Right atrium auricular region (tissue), 2 donors: ENCODE results near the gene CGB3. TPM values are rescaled to one million over a fixed set of nuclear protein-coding genes. Genes with fewer than 3 reads are reported as not detected.
"Not testable (repeated sequence)": the region's sequence is repeated elsewhere in the genome, so short reads cannot be mapped to it uniquely, and the experiment has no call there.

ENCODE experiments used
- DNase-seq: peaks from one replicate; pipeline ENCODE4 v3.0.0-alpha.2; 2019; ENCODE audit warnings: low spot score
- H3K27ac ChIP-seq, 2 donors: fragments of 200-600 bp; sonication (generic); 1 replicate in 1 of 2; 2 replicates in 1 of 2; pipeline ENCODE4 v1.5.1; 2016 to 2019
- H3K27me3 ChIP-seq, 2 donors: fragments of 200-600 bp; sonication (generic); one replicate each; pipeline versions ENCODE4 v1.5.1 to v1.6.0; 2017 to 2019
- H3K36me3 ChIP-seq: fragments of 200-600 bp; sonication (generic); one replicate; pipeline ENCODE4 v1.5.1; 2016
- H3K4me1 ChIP-seq, 2 donors: fragments of 200-600 bp; sonication (generic); one replicate each; pipeline versions ENCODE4 v1.5.1 to v1.6.0; 2017 to 2019
- H3K4me3 ChIP-seq, 2 donors: fragments of 200-600 bp; sonication (generic); 1 replicate in 1 of 2; 2 replicates in 1 of 2; pipeline ENCODE4 v1.5.1; 2017 to 2019; ENCODE audit warnings: mild to moderate bottlenecking in 1 of 2, moderate library complexity in 1 of 2
- H3K9me3 ChIP-seq, 2 donors: fragments of 200-600 bp; sonication (generic); one replicate each; pipeline ENCODE4 v1.5.1; 2019
- CTCF ChIP-seq, 2 donors: fragments of 200-600 bp; sonication (generic); IDR thresholded peaks; one replicate each; pipeline ENCODE4 v1.5.1; 2019; ENCODE audit warnings: antibody characterized with exemption in 2 of 2
- total RNA-seq, 2 donors: library from RNA; depleted of rRNA; stranded (reverse); fragments of >200 nt; gene quantifications; one replicate each; pipeline ENCODE4 v1.1.0, GENCODE V29; 2016

The CGB3 gene
- not detected for total RNA-seq

GRCh38 chr19:49024233-49024632, at the start of gene CGB3:
TSS of gene CGB3 (minus strand) at chr19:49024333. CDS start at chr19:49023971, 362 bp downstream.
- H3K36me3 ChIP-seq, H3K27ac ChIP-seq, H3K9me3 ChIP-seq, DNase-seq, H3K27me3 ChIP-seq, H3K4me3 ChIP-seq, H3K4me1 ChIP-seq: not testable (repeated sequence)

- Histone ChIP-seq H3K27ac (no peak overlapping the region), H3K9me3 (no peaks in the 10 kb centered on the region), H3K27me3 (peaks cover 4 to 6% of the 10 kb centered on the region in 2 donors), H3K36me3 (no peaks in the 10 kb centered on the region), H3K4me3 (peak overlapping the region in 1 of 2 donors; percentile 33), H3K4me1 (peaks cover 0 to 11% of the 10 kb centered on the region in 2 donors)
- no peak for TF ChIP-seq CTCF (IDR thresholded peaks at IDR 0.05)
- DNase-seq, result no peak
Measured at GRCh38 chr19:49071860-49072547, 47.9 kb upstream of the CGB3 start.

DNA sequence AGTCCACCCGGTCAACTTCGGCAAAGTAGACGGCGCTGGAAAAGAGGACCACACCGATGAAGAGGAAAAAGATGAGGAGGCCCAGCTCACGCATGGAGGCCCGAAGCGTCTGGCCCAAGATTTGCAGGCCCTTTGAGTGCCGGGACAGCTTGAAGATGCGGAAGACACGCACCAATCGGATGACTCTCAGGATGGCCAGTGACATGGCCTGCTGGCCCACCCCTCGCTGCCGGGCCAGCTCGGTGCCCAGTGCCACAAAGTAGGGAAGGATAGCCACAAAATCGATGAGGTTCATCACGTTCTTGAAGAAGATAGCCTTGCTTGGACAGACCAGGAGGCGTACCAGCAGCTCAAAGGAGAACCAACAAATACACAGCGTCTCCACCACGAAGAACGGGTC, 46.3 kb upstream of the CGB3 start:
- H3K27me3 ChIP-seq, result peaks cover 4 to 6% of the 10 kb centered on the region in 2 donors

GRCh38 chr19:49069026-49069425, 44.9 kb upstream of the CGB3 start:
- Histone ChIP-seq H3K27ac (no peak overlapping the region), H3K9me3 (no peaks in the 10 kb centered on the region), H3K27me3 (peaks cover 4 to 6% of the 10 kb centered on the region in 2 donors), H3K36me3 (no peaks in the 10 kb centered on the region), H3K4me1 (peaks cover 0 to 36% of the 10 kb centered on the region in 2 donors), H3K4me3 (no peak overlapping the region)
- no peak for TF ChIP-seq CTCF (IDR thresholded peaks at IDR 0.05)
- no peak for DNase-seq

More for the DNA sequence above, 46.3 kb upstream of the CGB3 start:
- TF ChIP-seq CTCF (IDR thresholded peaks at IDR 0.05), result no peak
- Histone ChIP-seq H3K9me3 (no peaks in the 10 kb centered on the region), H3K36me3 (no peaks in the 10 kb centered on the region), H3K4me3 (no peak overlapping the region), H3K4me1 (peaks cover 0 to 23% of the 10 kb centered on the region in 2 donors), H3K27ac (no peak overlapping the region)
- DNase-seq, result no peak

- H3K9me3 ChIP-seq, result no peaks in the 10 kb centered on the region
- H3K4me3 ChIP-seq, result no peak overlapping the region
- H3K27me3 ChIP-seq, result peaks cover 4 to 6% of the 10 kb centered on the region in 2 donors
- H3K36me3 ChIP-seq, result no peaks in the 10 kb centered on the region
- H3K27ac ChIP-seq, result no peak overlapping the region
- no peak for TF ChIP-seq CTCF (IDR thresholded peaks at IDR 0.05)
- DNase-seq, result no peak
- H3K4me1 ChIP-seq, result peaks cover 0 to 36% of the 10 kb centered on the region in 2 donors
Measured at GRCh38 chr19:49067554-49067953, 43.4 kb upstream of the CGB3 start.

DNA sequence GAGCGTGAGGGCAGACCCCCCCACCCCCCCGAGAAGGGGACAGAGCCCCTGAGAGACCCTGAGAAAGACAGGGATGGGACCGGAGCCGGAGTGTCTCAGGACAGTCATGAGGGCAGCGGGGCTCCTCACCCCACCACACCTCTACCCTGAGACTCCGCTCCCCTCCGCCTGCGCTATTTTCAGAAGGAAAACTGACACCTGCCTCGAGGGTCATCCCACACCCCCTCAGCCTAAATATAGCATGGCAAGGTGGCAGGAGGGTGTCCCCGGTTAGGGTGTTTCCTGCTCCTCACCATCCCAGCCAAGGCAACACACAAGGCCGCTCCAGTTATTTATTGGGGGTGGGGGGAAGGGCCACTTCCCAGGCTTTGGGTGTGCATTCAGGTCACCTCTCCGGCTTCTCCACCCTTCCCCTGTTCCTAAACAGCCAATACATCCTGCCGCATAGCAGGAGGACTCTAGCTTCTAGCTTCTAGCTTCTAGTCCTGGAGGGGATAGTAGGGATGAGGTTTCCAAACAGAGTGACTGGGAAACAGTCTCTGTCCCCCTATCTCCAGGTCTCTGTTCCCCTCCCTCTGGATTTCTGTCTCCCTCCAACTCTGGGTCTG, 41.9 kb upstream of the CGB3 start:
- no peak for DNase-seq
- no peak for TF ChIP-seq CTCF (IDR thresholded peaks at IDR 0.05)
- Histone ChIP-seq H3K27me3 (no peaks in the 10 kb centered on the region), H3K27ac (peak overlapping the region; percentile 58), H3K4me1 (peaks cover 0 to 31% of the 10 kb centered on the region in 2 donors), H3K9me3 (no peaks in the 10 kb centered on the region), H3K36me3 (no peaks in the 10 kb centered on the region), H3K4me3 (no peak overlapping the region)
